GM19372 (cell line): Measurements from ENCODE around the gene TPP1.

Experiments used
- ATAC-seq: cut with Tn5 transposase; IDR thresholded peaks from one replicate; pipeline ENCODE4 v1.9.1; 2021; ENCODE audit warnings: mild to moderate bottlenecking, low read depth, moderate library complexity; ENCODE audit not compliant: unreplicated experiment

The TPP1 gene

DNA sequence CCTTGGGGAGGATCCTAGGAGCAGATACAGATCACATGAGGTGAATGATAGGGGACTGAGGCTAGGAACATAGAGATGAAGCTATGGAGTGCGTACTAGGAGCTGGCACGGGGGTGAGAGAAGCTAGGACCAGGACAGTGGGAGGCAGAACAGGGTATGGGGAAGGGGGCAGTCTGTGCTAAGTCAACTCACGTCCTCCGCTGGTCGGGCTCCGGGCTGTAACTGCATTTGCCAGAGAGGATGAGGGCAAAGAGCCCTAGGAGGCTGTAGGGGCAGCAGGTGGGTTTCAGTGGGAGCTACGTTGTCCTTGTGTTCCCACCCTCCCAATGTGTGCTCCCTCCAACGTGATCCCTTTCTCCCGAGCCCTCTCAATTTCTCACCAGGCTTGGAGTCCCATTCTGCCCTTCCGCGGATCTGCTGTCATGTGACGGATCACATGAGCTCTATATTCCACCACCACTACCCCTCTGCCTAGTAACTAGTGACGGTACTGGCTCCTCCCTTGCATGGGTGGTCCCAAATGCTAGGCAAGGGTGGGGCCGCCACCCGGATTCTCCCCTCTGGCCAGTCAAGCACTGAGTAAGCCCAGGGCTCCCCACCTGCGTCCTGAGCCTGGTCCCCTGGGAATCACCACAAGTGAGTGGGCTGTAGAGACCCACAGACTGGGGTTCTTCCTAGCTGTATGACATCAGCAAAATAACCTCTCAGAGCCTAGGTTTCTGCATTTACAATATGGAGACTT lies at the start of gene TPP1:
TPP1 (minus strand) TSS at position 419 of the 742 bp plus-strand sequence; CDS start at position 397, 22 bp downstream.
- peak; percentile 99 for ATAC-seq

DNA sequence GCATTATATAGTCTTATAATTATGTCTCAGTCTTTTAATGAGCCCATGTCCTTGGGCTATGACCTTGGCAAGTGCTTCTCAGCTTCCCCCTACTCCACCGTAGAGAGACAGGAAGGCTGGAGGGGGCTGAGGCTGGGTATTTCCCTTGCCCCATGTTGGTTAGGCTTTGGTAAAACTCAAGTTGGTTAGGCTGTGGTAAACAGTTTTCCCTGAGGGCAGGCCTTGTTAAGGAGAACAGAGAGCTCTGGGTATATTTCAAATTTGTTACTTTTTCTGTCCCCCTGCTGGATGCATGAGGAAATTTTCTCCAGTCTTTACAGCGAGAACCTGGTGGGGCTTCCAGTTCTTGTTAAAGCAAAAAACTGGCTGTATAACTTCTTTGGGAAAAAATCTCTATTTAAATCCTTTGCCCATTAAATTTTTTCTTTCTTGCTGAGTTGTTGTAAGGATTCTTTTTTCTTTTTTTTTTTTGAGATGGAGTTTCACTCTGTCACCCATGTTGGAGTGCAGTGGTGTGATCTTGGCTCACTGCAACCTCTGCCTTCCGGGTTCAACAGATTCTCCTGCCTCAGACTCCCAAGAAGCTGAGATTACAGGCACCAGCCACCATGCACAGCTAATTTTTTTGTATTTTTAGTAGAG lies 48.6 kb upstream of the TPP1 start:
- ATAC-seq = peak; percentile 80

DNA sequence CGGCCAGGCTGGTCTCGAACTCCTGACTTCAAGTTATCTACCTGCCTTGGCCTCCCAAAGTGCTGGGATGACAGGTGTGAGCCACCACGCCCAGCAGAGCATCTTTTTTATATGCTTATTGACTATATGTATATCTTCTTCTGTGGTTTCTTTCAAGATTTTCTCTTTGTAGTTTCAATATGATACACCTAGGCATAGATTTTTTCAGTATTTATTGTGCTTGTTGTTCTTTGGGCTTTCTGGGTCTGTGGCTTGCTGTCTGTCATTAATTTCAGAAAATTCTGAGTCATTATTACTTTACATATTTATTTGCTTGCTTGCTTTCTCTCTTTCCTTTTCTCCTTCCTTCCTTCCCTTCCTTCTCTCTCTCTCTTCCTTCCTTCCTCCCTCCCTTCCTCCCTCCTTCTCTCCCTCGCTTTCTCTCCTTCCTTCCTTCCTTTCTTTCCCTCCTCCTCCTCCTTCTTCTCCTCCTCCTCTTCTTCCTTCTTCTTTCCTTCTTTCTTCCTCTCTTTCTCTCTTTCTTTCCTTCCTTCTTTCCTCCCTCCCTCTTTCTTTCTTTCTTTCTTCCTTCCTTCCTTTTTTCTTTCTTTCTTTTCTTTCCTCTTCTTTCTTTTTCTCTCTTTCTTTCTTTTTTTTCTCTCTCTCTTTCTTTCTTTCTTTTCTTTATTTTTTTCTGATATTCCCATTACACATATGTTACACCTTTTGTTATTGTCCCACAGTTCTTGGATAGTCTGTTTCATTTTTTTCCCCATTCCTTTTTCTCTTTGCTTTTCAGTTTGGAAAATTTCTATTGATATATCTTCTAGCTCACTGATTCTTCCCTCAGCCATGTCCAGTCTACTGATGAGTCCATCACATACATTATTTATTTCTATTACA lies 47.3 kb upstream of the TPP1 start:
- no peak for ATAC-seq

DNA sequence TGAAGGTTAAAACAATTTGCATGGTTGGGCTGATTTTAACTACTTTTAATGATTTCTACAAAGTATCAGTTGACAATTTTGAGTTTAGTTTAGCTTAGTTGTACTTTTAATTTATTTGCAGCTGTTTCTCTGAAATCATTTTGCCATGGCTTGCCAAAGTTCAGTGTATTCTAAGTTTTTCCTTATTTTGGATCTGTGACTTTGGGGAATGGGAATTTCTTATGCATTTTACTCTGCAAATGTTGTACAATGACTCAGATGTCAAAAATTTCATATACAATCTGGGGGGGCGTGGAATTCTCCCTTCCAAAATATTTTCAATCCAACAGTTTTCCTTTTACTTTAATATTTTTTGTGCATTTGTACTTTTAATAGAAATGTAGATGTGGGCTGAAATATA lies 45.3 kb upstream of the TPP1 start:
- ATAC-seq = no peak

GRCh38 chr11:6663794-6664469 lies 44.7 kb upstream of the TPP1 start:
- no peak for ATAC-seq

- ATAC-seq = no peak
Observed at GRCh38 chr11:6660712-6661111, 41.5 kb upstream of the TPP1 start.

DNA sequence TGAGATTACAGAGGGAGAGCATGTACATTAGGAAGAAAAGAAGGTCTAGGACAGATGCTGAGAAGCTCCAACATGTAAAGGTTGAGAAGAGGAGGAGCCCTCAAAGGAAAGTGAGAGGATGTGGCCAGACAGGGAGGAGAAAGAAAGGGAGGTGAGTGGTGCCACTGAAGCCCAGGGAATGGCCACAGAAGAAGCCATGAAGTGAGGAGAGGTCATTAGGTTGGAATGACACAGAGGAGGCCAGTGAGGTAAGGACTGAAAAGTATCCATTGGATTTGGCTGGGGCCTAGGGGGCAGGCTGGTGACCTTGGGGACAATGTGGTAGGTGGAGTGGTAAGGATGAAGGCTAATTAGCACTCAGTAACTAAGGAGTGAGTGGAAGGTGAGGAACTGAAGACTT lies 39.4 kb upstream of the TPP1 start:
- ATAC-seq = no peak

DNA sequence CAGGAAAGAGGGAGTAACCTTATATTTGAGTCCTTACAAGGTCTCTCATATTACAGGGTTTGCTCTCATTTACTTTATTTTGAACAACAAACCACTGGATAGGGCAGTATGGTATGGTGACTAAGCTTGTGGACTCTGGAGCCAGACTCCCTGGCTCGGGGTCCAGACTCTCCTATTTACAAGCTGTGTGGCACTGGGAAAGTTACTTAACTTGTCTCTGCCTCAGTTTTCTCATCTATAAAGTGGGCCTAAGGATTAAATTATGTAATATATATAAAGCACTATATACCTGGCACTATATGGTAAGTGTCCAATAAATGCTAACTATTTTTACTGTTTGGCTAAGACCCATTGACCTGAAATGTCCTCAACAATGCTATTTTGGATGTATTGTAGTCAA lies 38.1 kb upstream of the TPP1 start:
- ATAC-seq = no peak

GRCh38 chr11:6656936-6657335 lies 37.7 kb upstream of the TPP1 start:
- no peak for ATAC-seq

GRCh38 chr11:6656584-6656915 lies 37.3 kb upstream of the TPP1 start:
- ATAC-seq = no peak

GRCh38 chr11:6655790-6656583 lies 36.8 kb upstream of the TPP1 start, which contains the start of gene DCHS1:
Gene DCHS1, minus strand, starts transcription at chr11:6655809. Its CDS starts 14,196 bp downstream, at chr11:6641613.
- ATAC-seq = no peak

GRCh38 chr11:6655020-6655789 lies 36.0 kb upstream of the TPP1 start:
- no peak for ATAC-seq

DNA sequence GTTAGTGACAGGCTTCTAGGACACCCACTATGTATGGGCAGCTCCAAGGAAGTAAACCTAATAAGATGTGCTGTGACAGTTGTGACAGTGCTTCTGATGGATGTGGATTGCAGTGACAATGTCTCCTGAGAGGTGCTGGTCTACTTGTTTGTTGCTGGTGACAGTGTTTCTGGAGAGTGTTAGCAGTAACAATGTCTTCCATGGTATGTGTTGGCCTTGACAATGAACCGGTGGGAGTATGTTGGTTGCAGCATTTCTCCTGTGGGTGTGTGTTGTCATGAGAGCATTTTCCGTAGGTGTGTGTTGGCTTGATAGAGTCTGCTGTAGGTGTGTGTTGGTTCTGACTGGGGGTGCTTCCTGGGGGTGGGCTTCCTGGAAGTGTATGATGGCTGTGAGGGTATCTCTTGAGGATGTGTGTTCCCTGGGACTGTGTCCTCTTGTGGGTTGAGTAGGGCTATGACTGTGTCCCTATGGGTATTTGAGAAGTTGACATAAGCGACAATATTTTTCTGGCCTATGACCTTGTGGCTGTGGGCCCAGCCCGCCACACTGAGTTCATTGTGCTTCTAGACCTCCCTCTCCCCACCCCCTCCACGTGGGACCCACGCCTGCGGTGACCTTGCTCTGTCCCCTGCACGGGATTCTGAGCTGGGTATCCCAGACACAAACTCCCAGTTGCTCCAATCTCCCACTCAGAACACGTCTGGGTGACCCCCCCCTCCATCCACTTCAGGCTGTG lies 35.2 kb upstream of the TPP1 start:
- no peak for ATAC-seq

DNA sequence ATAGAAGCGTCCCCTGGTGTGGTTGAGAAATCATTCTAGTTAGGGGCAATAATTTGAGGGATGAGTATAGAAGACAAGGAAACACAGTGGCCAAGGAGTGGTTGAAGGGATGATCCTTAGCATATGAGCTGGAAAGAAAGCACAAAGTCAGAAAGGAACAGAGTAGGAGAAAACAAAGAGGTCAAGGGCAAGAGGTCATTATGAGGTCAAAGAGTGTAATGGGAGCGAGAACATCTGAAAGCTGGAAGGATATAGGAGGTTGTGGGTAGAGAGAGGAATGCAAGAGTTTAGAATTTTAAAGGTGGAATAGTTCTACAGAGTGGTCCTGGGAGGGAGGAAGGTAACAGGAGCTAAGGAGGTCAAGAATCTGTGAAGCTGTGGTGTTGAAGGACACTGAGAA lies 34.4 kb upstream of the TPP1 start:
- no peak for ATAC-seq

DNA sequence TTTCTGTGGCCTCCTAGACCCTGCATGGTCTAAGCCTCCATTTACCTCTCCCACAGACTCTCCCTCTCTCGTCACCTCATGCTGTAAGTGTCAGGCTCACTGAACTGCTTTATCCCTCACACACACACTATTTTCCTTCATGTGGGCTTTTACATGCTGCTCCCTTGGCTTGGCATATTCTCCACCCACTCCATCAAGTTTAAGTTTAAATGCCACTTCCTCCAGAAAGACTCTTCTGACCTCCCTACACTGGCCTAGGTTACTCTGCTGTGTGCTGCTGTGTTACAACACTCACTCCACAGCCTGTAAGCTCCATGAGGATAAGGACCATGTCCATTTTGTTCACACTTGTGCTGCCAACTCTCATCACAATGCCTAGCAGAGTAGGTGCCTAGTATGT lies 33.9 kb upstream of the TPP1 start:
- ATAC-seq = no peak

DNA sequence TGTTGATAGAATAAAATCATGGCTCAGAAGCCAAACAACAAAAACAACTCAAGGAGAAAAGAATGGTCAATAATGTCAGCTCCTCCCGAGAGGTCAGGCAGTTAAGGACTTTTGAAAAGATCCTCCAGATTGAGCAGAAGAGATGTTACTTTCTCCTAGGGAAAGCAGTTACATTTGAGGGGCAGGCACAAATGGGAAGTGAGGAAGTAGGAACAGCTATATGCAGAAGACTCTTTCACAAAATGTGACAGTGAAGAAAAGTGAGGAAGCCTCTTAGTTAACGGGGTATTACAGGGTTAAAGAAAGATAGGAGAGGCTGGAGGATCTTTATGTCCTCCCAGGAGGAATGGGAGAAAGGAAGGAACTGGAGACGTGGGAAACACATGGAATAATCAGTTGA lies 33.0 kb upstream of the TPP1 start:
- no peak for ATAC-seq

DNA sequence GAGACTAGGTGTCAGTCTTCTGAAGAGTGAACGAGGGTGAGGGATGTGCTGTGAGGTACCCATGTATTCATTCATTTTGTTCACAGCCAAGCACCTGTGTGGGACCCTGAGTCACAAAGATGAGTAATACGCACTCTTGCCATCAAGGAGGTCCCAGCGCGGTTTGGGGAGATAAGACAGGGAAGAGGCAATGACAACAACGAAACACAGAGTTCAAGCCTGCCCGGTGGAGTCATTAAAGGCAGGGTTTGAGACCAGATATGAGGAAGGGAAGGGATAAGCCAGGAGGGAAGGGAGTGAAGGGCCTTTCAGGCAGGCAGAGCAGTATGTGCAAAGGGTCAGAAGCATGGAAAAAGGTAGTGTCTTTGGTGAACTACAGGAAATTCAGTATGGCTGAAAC lies 31.8 kb upstream of the TPP1 start:
- ATAC-seq = no peak

- ATAC-seq = no peak
Observed at GRCh38 chr11:6650104-6650503, 30.9 kb upstream of the TPP1 start.

DNA sequence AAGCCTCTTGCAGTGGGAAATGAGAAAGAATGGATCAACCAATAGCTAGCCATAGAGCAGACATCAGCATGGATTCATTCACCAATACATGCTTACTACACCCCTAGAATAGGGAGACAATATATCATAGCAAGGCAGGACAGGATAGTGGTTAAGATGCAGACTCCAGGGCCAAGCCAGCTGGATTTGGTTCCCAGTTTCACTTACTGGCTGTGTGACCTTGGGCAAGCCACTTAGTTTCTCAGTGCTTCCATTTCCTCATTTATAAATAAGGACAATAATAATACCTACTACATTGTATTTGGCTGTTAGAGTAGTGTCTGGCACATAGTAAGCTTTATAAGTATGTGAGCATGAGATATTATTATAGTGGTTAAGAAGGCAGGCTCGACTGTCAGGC lies 29.3 kb upstream of the TPP1 start:
- ATAC-seq = no peak
